Loucy (cell line): Measurements from ENCODE around the gene USP19.
A peak's percentile ranks its signal among the peaks of the same experiment; 100 is the strongest.

ENCODE experiments used
- H2AFZ ChIP-seq: fragments of 200-600 bp; sonication (generic); 2 replicates; pipeline ENCODE4 v1.6.0; 2016; ENCODE audit warnings: antibody characterized with exemption, mild to moderate bottlenecking, low read length, moderate library complexity
- H3F3A ChIP-seq: fragments of 200-600 bp; 2 replicates; pipeline ENCODE4 v1.6.0; 2016; ENCODE audit warnings: antibody characterized with exemption, low read depth, mild to moderate bottlenecking
- H3K27me3 ChIP-seq: fragments of 200-600 bp; sonication (generic); 2 replicates; pipeline ENCODE4 v1.6.1; 2014; ENCODE audit warnings: low read length, mild to moderate bottlenecking; ENCODE audit not compliant: insufficient read depth, poor library complexity, severe bottlenecking
- H3K36me3 ChIP-seq: fragments of 200-600 bp; sonication (generic); 2 replicates; pipeline ENCODE4 v1.6.1; 2016; ENCODE audit warnings: low read length; ENCODE audit not compliant: insufficient read depth
- H3K4me1 ChIP-seq: fragments of 200-600 bp; sonication (generic); 2 replicates; pipeline ENCODE4 v1.5.1; 2014; ENCODE audit warnings: low read length, mild to moderate bottlenecking; ENCODE audit not compliant: insufficient read depth, poor library complexity, severe bottlenecking
- H3K4me2 ChIP-seq: fragments of 200-600 bp; sonication (generic); 2 replicates; pipeline ENCODE4 v1.6.0; 2014; ENCODE audit warnings: antibody characterized with exemption, low read length, low read depth, mild to moderate bottlenecking; ENCODE audit not compliant: poor library complexity, severe bottlenecking
- H3K4me3 ChIP-seq: fragments of 200-600 bp; sonication (generic); 2 replicates; pipeline ENCODE4 v1.5.1; 2014; ENCODE audit warnings: low read length, mild to moderate bottlenecking, mixed read lengths; ENCODE audit not compliant: poor library complexity, severe bottlenecking
- H3K79me2 ChIP-seq: fragments of 200-600 bp; sonication (generic); 2 replicates; pipeline ENCODE4 v1.6.1; 2014; ENCODE audit warnings: low read length; ENCODE audit not compliant: insufficient read depth
- H3K9ac ChIP-seq: fragments of 200-600 bp; sonication (generic); 2 replicates; pipeline ENCODE4 v1.6.0; 2014; ENCODE audit warnings: mild to moderate bottlenecking, low read depth, low read length, moderate library complexity; ENCODE audit not compliant: poor library complexity, severe bottlenecking
- H3K9me2 ChIP-seq: fragments of 200-600 bp; sonication (generic); replicated peaks from 2 replicates; pipeline ENCODE4 v1.6.1; 2016; ENCODE audit warnings: low read depth, low read length, mixed read lengths
- H3K9me3 ChIP-seq: fragments of 200-600 bp; sonication (generic); 2 replicates; pipeline ENCODE4 v1.6.1; 2014; ENCODE audit warnings: mild to moderate bottlenecking, antibody characterized with exemption, low read length, low read depth; ENCODE audit not compliant: insufficient read depth
- H4K20me1 ChIP-seq: fragments of 200-600 bp; sonication (generic); 2 replicates; pipeline ENCODE4 v1.6.0; 2014; ENCODE audit warnings: antibody characterized with exemption, low read length, mild to moderate bottlenecking; ENCODE audit not compliant: insufficient read depth, poor library complexity, severe bottlenecking
- CTCF ChIP-seq: fragments of 200-600 bp; sonication (generic); conservative IDR thresholded peaks from 2 replicates; pipeline ENCODE4 v1.5.1; 2014; ENCODE audit warnings: mild to moderate bottlenecking, antibody characterized with exemption, low read length
- EZH2phosphoT487 ChIP-seq: fragments of 200-600 bp; IDR thresholded peaks from 2 replicates; pipeline ENCODE4 v1.6.1; 2018; ENCODE audit warnings: antibody characterized with exemption, mild to moderate bottlenecking, moderate library complexity, borderline replicate concordance

USP19 gene

GRCh38 chr3:49098429-49098828, 22.2 kb downstream of the USP19 start:
- Histone ChIP-seq H3K9me3 (no peaks in the 10 kb centered on the region), H4K20me1 (no peaks in the 10 kb centered on the region), H3K4me2 (no peak overlapping the region), H3K9me2 (no peaks in the 10 kb centered on the region), H3K27me3 (no peaks in the 10 kb centered on the region), H3F3A (no peaks in the 10 kb centered on the region), H2AFZ (no peak overlapping the region), H3K4me3 (no peak overlapping the region), H3K36me3 (peaks cover 44% of the 10 kb centered on the region; the same call in 1 of the 2 replicates), H3K79me2 (peaks cover 14% of the 10 kb centered on the region), H3K9ac (no peak overlapping the region), H3K4me1 (peaks cover 6% of the 10 kb centered on the region)
- TF ChIP-seq EZH2phosphoT487 (no peak), CTCF (no peak)

DNA sequence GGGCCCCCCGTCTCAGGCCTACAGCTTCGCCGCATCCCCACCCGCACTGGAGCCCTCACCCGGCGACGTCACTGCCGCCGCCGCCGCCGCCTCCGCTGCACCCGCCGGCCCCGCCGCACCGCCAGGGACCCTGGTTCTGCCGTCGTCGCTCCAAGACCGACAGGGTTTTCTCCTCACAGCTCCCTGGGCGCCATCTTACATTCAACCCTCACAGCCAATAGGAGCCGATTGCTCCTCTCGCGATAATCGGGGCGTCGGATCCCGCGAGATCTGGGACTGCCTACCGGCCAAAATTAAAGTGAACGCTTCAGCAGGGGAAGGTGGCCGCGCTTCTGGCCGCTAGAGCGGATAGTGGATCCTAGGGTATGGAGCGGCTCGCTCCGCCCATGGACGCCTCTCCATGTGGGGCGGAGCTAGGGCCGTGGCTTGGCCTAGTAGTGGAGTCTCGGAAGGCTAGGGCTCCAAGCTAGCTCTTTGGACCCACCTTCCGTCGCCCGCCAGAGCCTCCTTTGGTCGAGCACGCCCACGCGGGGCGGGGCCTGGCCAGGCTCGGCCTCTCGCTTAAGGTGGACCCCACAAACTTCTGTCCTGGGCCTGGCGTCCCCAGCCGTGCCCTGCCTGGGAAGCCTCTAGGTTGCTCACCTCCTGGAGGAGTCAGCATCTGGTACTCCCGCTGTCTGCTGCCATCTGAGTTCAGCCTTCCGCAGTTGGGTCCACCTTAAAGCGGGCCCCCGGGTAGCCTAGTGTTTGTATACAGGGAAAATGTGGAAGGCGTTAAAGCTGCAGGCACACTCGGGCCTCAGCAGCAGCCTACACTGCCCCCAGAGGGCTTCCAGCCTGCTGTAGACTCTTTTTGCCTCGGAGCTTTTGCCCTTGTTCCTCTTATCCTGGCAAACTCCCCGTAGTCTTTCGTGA, 26.5 kb downstream of the USP19 start, which contains the start of gene QRICH1:
TSS of gene QRICH1 (minus strand) at position 219 of the 915 bp plus-strand sequence. CDS start 17,054 bp downstream, outside the sequence.
- H3K4me2 ChIP-seq, result peak within 1 kb of the TSS; percentile 91
- H3K79me2 ChIP-seq, result peaks cover 42% of the 10 kb centered on the region
- no peaks in the 10 kb centered on the region for H3K9me2 ChIP-seq
- H3F3A ChIP-seq, result no peaks in the 10 kb centered on the region
- peaks cover 22% of the 10 kb centered on the region; the same call in 1 of the 2 replicates for H3K36me3 ChIP-seq
- peak within 1 kb of the TSS; percentile 81 for H3K4me3 ChIP-seq
- peaks cover 16% of the 10 kb centered on the region for H3K4me1 ChIP-seq
- H3K27me3 ChIP-seq, result no peaks in the 10 kb centered on the region
- peaks cover 36% of the 10 kb centered on the region for H4K20me1 ChIP-seq
- TF ChIP-seq CTCF (peak; percentile 65), EZH2phosphoT487 (no peak)
- no peaks in the 10 kb centered on the region for H3K9me3 ChIP-seq
- H3K9ac ChIP-seq, result peak within 1 kb of the TSS; percentile 81
- peak within 1 kb of the TSS; percentile 87 for H2AFZ ChIP-seq

GRCh38 chr3:49092938-49093852, 27.4 kb downstream of the USP19 start:
- Histone ChIP-seq H4K20me1 (peaks cover 45% of the 10 kb centered on the region), H3K27me3 (no peaks in the 10 kb centered on the region), H3K9ac (peak overlapping the region; percentile 81), H3F3A (no peaks in the 10 kb centered on the region), H3K4me1 (peaks cover 16% of the 10 kb centered on the region), H3K4me3 (peak overlapping the region; percentile 81), H3K36me3 (peaks cover 15% of the 10 kb centered on the region; the same call in 1 of the 2 replicates), H3K79me2 (peaks cover 51% of the 10 kb centered on the region), H3K9me2 (no peaks in the 10 kb centered on the region), H3K4me2 (peak overlapping the region; percentile 91), H2AFZ (peak overlapping the region; percentile 87), H3K9me3 (no peaks in the 10 kb centered on the region)
- TF ChIP-seq CTCF (no peak), EZH2phosphoT487 (no peak)
